ENCODE data around the gene SUZ12. TPM values are rescaled to one million over a fixed set of nuclear protein-coding genes. Genes with fewer than 3 reads are reported as not detected.
"Not testable (repeated sequence)": the region's sequence is repeated elsewhere in the genome, so short reads cannot be mapped to it uniquely, and the experiment has no call there.

The SUZ12 gene
- total RNA-seq (2014; rRNA removed; shearing (Covaris generic)): 13.1 and 13.4 TPM in 2 replicates

GRCh38 chr17:31936615-31937609, at the start of gene SUZ12:
SUZ12 (plus strand) TSS chr17:31937007; CDS start chr17:31937247, 240 bp downstream.
- DNase-seq (ENCODE audit: low spot score): peak; percentile 84

GRCh38 chr17:31888124-31888523, 48.7 kb upstream of the SUZ12 start:
- DNase-seq (ENCODE audit: low spot score): no peak

GRCh38 chr17:31900877-31901276, 35.9 kb upstream of the SUZ12 start:
- DNase-seq (ENCODE audit: low spot score): no peak

DNA sequence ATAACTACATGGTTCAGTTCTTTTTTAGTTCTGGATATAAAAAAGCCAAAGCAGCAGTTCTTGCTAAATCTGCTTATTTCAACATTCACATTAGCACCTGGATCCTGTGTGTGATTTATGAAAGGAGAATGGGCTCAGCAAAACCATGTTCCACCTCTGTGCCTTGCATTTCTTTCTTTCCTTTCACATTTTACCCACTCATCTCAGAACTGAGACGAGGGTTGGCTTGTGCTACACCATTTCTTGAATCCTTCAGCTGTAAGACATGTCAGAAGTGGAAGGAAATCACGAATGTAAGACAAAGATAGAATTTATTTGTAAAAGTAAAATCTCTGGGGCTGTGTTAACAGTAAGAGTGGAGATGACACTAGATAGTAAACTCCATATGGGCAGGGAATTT, 34.1 kb upstream of the SUZ12 start:
- no peak for DNase-seq (ENCODE audit: low spot score)

DNA sequence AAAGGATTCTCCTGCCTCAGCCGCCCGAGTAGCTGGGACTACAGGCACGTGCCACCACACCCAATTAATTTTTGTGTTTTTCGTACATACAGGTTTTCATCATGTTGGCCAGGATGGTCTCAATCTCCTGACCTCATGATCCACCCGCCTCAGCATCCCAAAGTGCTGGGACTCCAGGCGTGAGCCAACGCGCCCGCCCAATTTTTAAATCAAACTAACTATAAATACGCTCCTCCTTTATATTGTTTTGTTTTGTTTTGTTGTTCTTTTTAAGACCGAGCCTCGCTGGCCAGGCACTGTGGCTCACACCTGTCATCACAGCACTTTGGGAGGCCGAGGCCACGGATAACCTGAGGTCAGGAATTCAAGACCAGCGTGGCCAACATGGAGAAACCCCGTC, 33.4 kb upstream of the SUZ12 start:
- no peak for DNase-seq (ENCODE audit: low spot score)

DNA sequence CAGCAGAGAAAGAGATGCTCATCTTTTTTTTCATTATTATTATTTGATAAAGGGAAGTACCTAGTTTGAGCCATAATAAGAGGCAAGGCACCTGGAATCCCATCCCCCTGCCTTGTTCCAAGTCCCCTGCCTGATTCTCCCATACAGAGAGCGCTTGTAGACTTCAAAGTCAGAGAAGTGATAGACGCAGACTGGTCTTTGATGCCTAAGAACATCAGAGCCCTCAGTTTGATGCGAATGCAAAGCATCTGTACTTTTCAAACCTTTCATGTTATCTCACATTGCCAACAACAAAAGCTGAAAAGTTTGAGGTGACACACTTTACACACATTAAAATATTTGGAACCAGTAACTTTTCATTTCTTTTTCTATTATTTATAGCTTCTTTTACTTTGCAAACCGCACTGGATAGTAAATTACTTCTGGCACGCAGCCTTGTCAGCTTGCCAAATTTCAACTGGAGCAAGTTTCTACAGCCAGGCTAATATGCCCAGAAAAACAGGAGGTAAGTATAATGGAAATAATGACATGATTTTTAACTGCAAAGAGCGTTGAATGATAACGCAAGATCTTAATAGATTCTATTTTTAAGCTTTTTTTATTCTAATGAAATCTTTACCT, 29.4 kb upstream of the SUZ12 start:
- peak; percentile 36 for DNase-seq (ENCODE audit: low spot score)

- no peak for DNase-seq (ENCODE audit: low spot score)
Observed at GRCh38 chr17:31908386-31908785, 28.4 kb upstream of the SUZ12 start.

DNA sequence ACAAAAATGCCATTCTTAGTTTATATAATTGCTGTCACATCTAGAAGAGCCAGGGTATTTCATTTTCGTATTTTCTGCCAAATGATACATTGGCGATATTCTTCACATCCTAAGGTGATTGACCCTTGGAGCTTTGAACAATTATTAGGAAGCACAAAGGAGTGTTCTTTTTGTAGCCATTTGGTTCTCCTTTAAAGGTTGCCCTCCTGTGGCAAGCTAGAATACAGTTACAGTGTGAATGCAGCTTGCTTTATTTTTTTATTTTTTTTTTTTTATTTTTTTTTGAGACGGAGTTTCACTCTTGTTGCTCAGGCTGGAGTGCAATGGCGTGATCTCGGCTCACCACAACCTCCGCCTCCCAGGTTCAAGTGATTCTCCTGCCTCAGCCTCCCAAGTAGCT, 24.1 kb upstream of the SUZ12 start:
- peak; percentile 45 for DNase-seq (ENCODE audit: low spot score)

DNA sequence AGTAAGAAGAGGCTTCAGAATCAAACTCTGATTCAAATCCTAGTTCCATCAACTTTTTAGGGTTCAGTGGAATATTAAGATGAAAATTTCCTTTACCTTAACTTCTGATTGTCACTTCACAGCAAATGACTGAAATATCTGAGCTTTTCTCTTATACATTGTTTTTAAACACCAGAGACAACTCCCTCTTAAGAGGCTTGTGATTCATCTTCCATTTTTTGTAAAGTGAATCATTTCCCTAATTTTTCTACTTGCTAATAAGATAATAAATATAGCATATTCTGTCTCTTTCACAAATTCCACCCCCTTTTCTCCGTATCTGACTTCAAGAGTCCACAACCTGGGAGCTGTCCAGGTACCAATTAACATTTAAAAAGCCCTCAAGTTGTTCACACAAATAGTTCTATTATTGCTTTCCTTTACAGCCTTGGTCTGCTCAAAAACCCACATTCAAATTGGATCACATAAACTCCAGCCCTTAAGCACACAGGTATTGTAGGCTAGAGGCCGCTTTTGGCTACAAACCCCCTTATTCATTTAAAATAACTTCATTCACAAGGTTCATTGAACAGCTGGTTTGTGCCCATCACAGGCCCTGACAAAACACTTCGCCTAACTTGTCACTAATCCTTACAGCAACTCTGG, 21.2 kb upstream of the SUZ12 start:
- DNase-seq (ENCODE audit: low spot score): no peak

DNA sequence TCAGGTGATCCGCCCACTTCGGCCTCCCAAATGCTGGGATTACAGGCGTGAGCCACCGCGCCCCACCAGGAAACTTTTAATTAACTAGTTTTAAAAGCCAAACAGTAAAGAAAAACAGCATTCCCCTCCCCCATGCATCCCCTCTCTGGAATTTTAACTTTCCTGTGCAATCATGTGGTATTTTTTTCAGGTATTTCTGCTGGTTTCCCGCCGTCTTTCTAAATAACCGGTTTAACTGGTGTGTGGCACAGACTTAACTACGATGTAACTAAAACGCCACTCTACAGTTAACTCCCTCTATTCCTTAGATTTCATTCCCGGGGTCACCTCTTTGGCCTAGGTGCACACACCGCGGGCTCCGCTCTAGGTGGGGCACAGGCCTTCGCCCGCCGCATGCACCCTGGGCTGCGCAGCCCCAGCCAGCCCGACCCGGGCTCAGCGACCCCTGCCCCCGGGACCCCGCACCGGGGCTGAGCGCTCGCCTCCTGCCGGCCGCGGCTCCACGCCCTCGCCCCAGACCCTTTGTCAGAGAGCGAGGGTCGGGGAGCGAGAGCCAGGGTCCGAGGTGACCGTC, 20.2 kb upstream of the SUZ12 start:
- no peak for DNase-seq (ENCODE audit: low spot score)

- DNase-seq (ENCODE audit: low spot score): no peak
Observed at GRCh38 chr17:31917065-31917529, 19.7 kb upstream of the SUZ12 start.

DNA sequence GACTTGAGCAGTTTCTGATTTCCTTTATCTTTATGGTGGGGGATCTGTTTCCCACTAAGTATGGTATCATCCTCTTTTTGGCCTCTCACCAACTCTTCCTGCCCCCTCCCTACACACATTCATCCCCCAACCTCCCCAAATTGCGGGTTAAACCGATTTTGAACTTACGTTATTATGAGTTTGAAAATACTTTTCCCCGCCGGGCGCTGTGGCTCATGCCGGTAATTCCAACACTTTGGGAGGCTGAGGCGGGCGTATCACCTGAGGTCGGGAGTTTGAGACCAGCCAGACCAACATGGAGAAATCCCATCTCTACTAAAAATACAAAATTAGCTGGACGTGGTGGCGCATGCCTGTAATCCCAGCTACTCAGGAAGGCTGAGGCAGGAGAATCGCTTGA, 19.1 kb upstream of the SUZ12 start:
- DNase-seq (ENCODE audit: low spot score): not testable (repeated sequence)

DNA sequence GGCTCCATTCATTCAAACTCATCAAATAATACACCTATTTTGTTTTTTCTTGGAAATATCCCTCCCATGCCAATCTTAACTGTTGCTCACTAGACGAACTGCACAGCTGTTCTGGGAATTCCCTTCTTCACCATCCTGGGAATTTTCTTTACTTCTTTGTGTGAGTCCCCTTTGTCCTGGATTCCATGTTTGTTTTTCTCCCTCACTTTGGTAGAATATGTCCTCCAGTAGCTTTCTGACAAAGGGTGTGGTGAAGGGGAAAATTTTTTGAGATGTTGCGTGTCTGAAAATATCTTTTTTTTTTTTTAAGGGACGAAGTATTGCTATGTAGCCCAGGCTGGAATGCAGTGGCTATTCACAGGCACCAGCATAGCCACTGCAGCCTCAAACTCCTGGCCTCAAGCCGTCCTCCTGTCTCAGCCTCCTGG, 18.1 kb upstream of the SUZ12 start:
- no peak for DNase-seq (ENCODE audit: low spot score)

DNA sequence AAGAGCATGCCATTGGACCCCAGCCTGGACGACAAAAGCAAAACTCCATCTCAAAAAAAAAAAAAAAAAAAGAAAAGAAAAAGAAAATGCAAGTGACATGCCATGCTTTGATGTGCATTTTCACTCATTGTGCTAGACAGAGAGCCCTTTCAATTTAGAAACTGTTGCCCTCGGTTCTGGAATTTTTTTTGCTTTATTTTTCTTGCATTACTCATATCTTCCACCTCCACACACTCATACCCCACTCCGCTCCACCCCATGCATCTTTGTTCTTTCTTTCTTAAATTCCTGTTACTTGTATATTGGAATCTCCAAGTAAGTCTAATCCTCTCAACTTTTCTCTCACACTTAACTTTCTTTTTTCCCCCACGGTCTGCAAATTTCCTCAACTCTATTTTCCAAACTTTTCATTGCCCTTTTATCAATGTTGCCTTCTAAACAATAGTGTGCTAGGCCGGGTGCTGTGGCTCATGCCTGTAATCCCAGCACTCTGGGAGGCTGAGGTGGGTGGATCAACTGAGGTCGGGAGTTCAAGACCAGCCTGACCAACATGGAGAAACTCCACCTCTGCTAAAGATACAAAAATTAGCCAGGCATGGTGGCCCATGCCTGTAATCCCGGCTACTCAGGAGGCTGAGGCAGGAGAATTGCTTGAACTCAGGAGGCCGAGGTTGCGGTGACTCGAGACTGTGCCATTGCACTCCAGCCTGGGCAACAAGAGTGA, 16.8 kb upstream of the SUZ12 start:
- DNase-seq (ENCODE audit: low spot score): no peak

DNA sequence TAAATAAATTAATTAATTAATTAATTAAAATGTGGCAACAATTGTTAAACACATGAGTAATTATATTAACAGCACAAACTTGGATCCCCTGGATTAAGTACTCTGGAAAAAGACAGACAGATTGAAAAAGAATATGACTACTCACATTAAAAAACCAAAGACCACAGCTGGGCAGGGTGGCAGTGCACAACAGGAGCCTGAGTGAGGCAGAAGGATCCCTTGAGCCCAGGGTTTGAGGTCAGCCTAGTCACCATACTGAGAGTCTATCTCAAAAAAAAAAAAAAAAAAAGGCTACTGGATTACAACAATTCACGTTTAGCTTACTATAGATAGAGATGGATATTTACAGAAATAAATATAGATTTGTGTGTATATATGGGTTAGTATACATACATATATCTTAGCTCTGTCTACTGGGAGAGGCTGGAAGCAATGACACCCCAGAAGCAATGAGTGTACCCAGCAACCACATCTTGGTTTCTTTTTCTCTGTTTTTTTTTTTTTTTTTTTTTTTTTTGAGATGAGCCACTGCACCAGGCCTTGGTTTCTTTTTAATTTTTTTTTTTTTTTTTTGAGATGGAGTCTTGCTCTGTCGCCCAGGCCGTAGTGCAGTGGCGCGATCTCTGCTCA, 10.6 kb upstream of the SUZ12 start:
- DNase-seq (ENCODE audit: low spot score): no peak

DNA sequence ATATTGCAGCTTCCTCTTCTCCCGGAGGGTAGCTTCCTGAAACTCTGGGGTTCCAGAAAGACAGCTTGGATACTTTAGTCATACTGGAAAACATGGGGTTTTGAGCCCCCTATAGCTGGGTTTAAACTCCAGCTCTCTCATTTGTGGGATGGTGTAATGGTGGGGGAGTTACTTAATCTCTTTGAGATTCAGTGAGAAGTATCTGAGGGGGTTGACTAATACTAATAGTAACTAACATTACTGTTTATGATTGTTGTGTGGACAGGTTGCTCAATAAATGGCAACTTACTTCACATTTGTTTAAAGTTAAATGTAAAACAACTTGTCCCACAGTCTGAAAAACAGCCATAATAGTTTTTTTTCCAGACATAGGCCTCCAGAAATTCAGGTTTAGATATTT, 5.1 kb upstream of the SUZ12 start:
- DNase-seq (ENCODE audit: low spot score): no peak

- no peak for DNase-seq (ENCODE audit: low spot score)
Observed at GRCh38 chr17:31935512-31935911, 1.3 kb upstream of the SUZ12 start.

- DNase-seq (ENCODE audit: low spot score): not testable (repeated sequence)
Observed at GRCh38 chr17:31937926-31938641, 1.3 kb downstream of the SUZ12 start.

- DNase-seq (ENCODE audit: low spot score): not testable (repeated sequence)
Observed at GRCh38 chr17:31941916-31942315, 5.1 kb downstream of the SUZ12 start.

DNA sequence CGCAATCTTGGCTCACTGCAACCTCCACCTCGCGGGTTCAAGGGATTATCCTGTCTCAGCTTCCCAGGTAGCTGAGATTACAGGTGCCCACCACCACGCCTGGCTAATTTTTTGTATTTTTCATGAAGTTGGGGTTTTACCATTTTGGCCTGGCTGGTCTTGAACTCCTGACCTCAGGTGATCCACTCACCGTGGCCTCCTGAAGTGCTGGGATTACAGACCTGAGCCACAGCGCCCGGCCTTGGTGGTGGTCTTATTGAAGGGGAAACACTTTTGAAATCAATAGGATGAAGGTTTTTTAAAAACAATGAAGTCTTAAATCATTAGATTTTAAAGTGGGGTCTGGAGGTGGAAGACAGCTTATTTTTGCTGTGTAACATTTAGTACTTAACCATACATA, 5.6 kb downstream of the SUZ12 start:
- DNase-seq (ENCODE audit: low spot score): not testable (repeated sequence)

All from H4 (cell line).